AG20443 (cell line): ENCODE data around the gene POC1A.
"Not testable (repeated sequence)": the region's sequence is repeated elsewhere in the genome, so short reads cannot be mapped to it uniquely, and the experiment has no call there.

ENCODE experiments used
- DNase-seq: peaks from one replicate; pipeline ENCODE4 v3.0.0; 2012; ENCODE audit warnings: low spot score, mixed read lengths

POC1A gene

GRCh38 chr3:52046902-52047239 lies 107.4 kb downstream of the POC1A start:
- DNase-seq = no peak

DNA sequence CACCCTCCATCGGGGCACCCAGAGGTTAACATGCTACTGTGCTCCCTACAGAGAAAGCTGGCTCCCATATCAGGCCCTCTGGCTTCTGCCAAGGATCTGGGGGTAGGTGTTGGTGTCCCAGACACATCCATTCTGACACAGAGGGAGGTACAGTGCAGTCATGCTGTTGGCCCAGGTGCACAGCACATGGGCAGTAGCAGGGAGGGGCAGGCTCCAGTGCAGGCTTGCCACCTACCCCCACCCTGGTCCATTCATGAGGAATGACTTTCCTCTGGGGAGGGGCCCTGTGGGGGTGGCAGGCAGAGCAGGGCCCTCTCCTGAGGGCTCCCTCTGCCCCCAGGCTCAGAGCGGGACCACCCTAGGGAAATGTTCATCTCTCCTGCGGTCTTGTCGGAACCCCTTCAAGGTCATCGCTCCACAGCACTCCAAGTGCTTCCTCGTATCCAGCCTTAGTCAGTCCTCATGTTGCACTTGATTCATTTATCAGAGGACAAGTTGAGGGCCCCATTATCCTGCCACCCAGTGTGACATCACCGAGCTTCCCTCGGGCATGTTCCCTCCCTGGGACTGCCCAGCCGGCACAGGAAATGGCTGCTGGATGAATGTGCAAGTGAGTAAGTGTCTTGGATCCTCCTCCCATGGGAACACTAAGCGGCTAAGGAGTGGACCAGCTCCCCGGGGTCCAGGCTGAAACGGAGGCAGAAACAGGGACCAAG lies 107.9 kb downstream of the POC1A start:
- DNase-seq = peak; percentile 94

DNA sequence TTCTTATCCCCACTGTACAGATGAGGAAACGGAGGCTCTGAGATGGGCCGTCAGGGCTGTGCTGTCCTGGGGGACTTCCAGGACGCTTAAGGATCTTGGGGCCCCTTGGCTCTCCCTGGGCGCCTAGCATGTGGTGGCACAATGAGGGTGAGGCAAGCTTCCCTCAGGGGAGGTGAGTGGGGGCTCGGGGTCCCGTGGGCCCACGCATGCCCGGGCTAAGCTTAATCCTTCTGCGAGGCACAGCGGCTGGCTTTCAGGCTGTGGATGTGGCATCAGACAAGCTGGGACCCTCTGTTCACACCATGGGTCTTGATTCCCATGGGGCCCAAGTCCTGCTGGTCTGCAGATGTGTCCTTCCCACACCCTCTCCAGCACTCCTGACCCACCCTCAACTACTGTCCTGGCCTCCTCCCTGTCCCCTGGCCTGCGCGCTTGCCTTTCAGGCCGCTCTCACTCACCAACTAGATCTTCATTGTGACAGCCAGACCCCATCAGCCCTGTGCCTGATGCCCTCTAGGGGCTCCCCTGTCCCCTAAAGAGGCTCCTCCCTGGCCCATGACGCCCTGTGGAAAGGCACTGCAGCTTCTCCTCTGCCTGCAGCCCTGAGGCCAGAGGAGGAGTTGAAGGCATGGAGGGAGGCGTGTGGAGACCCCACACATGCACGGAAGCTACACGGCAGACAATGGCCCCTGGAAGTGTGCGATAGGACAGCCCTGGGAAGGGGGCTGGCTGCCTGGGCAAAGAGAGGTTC lies 109.2 kb downstream of the POC1A start:
- DNase-seq = no peak

GRCh38 chr3:52043750-52044149 lies 110.5 kb downstream of the POC1A start:
- DNase-seq = no peak

DNA sequence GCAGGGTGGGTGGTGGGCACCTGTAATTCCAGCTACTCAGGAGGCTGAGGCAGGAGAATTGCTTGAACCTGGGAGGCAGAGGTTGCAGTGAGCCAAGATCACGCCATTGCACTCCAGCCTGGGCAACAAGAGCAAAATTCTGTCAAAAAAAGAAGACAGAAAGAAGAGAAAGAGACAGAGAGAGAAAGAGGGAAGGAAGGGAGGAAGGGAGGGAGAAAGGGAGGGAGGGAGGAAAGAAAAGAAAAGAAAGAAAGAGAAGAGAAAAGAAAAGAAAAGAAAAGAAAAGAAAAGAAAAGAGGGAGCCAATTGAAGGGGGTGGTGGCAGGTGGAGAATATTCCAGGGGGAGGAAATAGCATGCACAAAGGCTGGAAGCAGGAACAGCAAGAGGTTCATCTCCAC lies 111.2 kb downstream of the POC1A start:
- not testable (repeated sequence) for DNase-seq

DNA sequence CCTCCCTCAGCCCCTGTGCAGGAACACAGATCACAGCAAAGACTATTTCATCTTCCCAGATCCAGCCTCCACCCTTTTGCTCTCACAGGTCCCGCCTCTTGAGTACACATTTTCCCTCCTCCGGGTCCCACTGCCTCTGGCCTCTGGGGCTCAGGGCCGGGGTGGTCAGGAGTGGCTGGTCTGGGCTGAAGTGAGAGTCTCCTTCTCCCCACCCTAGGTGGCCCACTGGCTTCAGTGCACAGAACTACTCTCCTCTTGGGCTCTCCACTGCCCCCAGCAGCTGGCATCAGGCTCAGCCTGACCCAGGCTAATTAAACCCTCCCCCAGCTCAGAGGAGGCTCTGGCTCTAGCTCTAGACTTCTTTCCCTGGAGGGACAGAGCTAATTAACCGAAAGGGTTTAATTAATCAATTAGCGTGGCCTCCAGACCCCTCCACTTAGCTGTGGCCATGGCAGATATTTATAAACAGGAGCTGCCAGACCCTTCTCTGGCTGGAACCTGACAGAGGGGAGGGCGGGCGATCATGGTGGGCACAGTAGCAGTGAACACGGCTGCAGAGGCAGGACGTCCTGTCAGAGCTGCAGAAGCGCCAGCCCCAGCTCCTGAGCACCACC lies 113.0 kb downstream of the POC1A start:
- DNase-seq = peak; percentile 45

DNA sequence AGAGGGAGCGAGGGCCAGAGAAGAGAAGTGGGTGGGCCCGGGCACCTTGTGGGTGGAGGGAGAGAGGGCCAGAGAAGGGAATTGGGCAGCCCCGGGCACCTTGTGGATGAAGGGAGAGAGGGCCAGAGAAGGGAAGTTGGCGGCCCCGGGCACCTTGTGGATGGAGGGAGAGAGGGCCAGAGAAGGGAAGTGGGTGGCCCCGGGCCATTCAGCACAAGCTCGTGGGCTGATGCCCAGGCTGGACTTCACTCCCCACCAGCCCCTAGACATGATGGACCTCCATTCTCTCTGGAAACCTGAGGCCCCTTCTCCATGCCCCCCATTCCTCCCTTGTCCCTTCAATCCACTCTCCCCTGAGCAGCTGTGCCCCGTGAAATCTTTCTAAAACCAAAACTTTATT lies 113.6 kb downstream of the POC1A start:
- DNase-seq = no peak

DNA sequence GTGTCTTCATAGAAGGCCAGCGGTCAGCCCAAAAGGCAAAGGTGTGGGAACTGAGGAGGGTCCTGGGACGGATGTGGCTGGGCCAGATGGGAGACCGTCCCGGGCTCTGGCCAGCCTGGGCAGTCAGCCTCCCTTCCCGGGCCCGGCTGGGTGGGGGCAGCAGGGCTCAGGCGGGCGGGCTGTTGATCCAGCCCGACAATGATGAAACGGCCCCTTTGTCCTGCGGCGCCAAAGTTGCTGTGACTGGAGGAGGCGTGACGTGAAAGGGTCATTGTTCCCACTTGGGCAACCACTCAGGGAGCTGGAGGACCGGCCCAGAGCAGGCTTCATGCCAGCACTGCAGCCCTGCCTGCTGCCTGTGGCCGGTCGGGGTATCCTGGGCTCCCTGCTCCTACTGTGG lies 114.4 kb downstream of the POC1A start:
- DNase-seq = no peak

DNA sequence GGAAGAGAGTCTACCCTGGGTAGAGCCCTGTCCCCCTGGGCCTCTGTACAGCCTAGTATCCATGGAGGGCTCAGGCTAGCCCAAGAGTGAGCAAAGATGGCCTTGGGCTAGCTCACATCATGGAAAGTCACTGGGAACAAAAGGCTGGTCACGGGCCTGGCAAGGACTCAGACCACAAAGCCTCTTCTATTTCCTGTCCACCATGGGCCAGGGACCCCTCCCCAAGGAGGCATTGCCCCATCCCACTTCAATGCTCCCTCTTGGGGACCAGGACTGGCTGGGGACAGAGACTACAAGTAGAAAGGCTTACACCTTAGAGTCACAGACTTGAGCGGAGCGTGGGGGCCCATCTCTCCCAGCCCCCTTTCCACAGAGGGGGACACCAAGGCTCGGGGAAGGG lies 114.8 kb downstream of the POC1A start:
- DNase-seq = no peak

- no peak for DNase-seq
Observed at GRCh38 chr3:52038227-52038626, 116.0 kb downstream of the POC1A start.

GRCh38 chr3:52037291-52037690 lies 116.9 kb downstream of the POC1A start:
- no peak for DNase-seq

DNA sequence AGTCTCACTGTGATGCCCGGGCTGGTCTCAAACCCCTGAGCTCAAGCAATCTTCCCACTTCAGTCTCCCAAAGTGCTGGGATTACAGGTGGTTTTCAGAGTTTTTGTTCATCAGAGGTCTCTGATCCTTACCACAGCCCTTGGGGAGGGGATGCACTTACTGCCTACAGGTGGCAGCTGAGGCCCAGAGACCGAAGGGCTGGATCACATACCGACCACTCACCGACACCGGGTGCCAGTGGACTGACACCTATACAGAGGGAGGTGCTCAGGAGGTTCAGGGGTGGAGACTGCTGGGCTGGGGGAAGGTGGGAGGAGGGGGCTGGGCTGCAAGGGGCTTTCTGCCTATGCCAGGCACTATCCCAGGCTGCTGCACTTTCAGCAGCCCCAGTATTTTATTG lies 117.4 kb downstream of the POC1A start:
- DNase-seq = no peak

GRCh38 chr3:52036222-52036694 lies 118.0 kb downstream of the POC1A start:
- no peak for DNase-seq

- DNase-seq = no peak
Observed at GRCh38 chr3:52034651-52035050, 119.6 kb downstream of the POC1A start.

DNA sequence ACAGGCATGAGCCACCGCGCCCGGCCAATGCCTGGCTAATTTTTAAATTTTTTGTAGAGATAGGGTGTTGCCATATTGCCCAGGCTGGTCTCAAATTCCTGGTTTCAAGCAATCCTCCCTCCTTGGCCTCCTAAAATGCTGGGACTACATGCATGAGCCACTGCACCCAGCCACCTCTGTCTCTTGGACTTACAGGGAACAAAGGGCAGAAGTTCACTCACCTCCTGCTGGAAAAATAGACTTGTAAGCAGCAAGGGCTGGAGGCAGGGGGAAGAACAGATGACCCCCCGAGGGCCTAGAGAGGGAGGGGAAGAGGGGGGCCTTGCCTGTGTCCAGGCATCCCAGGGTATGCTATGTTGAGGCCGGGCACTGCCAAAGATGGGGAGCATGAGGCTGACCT lies 120.0 kb downstream of the POC1A start:
- no peak for DNase-seq

DNA sequence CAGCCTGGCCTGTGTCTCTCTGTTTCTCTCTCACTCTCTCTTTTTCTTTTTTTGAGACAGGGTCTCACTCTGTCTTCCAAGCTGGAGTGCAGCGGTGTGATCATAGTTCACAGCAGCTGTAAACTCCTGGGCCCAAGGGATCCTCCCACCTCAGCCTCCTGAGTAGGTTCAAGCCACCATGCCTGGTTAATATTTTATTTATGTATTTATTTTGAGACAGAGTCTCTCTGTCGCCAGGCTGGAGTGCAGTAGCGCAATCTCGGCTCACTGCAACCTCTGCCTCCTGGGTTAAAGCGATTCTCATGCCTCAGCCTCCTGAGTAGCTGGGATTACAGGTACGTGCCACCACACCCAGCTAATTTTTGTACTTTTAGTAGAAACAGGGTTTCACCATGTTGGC lies 120.5 kb downstream of the POC1A start:
- not testable (repeated sequence) for DNase-seq

- no peak for DNase-seq
Observed at GRCh38 chr3:52032702-52033408, 121.4 kb downstream of the POC1A start.

DNA sequence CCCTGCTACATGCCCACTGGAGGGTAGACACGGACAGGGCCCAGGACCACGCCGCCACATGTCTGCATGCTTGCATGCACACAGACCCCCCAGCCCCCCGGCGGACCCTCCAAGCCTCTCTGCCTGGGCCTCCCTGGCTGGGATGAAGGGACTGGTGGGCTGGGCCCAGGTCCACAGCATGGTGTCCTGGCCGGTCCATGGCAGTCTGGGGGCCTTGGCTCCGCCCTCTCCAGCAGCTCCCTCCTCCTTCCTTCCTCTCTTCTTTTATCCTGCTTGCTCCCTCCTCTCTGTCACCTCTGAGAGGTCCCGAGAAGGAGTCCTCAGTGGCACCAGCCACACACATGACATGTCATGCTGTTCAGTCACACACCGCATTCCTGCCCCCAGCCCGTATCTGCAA lies 122.3 kb downstream of the POC1A start:
- no peak for DNase-seq

DNA sequence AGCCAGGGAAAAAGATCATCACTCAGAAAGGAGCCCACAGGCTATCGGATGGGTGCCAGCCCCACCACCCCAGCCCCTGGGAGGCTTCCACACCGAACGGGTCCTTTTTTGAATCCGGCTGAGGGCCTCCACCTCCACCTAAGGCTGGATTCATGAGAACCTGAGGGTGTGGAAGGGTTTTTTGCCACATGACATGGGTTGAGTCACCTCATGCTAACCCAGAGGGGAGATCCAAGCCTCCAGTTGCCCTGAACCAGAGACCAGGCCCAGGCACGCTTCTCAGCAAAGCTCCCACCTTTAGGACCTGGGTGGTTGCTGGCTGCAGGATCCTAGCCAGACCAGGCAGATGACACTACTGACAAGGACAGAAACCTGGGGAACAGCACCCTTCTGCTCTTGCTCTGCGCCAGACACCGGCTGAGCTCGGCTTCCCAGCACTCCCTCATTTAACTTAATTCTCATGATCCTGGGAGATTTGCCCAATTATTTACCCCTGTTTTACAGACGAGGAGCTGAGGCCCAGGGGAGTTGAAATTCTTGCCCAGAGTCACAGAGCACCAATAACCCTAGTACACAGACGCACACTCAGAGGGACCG lies 123.4 kb downstream of the POC1A start:
- DNase-seq = no peak

GRCh38 chr3:52029535-52029934 lies 124.7 kb downstream of the POC1A start:
- DNase-seq = no peak

DNA sequence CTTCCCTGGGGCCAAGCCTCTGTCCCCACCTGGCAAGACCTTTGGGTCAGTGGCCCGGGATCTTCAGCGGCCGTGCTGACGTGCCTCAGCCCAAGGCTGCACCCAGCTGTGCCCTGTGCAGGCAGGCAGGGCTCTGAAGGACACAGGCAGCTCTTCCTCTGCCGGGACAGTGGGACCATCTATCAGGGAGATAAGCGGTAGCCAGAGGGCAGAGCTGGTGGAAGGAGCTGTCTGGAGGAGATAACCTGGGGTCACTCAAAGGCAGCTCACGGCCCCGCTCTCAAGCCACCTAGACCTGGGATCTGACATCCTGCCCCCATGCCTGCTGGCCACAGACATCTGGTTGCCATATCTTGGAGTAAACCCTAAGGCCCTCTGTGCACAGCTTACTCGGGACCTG lies 125.2 kb downstream of the POC1A start:
- no peak for DNase-seq

GRCh38 chr3:52028572-52028971 lies 125.7 kb downstream of the POC1A start:
- peak; percentile 48 for DNase-seq
